ENCODE results near the gene TWF2.
A peak's percentile ranks its signal among the peaks of the same experiment; 100 is the strongest.

Gene TWF2

DNA sequence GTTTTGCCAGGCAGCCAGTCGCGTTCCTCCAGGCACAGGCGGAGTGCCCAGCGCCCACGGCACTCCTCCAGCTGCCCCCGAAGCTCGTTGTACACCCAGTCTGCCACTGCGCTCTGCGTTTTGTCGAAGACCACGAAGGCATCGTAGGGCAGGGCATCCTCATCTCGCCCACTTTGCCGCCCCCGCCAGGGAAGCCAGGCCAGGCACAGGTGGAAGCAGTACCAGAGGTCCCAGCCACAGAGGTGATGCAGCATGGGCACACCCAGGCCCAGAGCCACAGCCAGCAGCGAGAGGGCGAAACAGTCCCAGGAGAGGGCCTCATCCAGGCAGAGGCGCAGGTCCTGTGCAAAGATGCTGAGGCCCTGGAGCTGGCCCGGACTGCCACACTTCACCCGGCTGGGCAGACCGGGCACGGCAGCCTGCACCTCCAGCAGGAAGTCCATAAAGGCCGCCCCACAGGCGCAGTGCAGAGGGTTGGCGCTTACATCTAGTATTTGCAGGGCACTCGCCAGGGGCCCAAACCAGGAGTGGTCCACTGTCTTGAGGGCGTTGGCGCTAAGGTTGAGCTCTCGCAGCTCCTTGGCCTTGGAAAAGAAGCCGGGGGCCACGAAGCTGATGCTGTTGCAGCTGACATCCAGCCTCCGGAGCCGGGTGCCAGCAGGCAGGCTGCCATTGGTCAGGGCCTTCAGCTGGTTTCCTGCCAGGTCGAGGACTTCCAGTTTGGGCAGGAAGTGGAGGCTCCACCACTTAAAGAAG lies 17.2 kb downstream of the TWF2 start:
- DNase-seq: no peak

DNA sequence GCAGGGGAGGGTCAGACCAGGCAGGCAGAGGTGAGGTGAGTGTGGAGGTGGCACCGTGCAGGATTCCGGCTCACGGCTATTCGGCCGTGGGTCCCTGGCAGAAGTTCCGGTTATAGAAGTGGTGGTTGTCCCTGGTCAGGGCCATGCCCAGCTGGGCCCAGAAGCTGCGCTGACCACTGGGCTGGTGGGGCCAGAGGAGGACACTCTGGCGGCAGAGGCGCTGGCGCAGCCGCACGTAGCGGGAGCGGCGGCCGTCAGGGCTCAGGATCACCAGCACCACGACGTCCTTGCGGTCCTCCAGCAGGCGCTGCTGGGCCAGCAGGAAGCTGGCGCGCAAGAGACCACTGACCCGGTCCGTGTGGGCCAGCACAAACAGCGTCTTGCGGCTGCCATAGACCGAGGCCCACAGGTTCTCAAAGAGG lies 17.8 kb downstream of the TWF2 start:
- DNase-seq: no peak

DNA sequence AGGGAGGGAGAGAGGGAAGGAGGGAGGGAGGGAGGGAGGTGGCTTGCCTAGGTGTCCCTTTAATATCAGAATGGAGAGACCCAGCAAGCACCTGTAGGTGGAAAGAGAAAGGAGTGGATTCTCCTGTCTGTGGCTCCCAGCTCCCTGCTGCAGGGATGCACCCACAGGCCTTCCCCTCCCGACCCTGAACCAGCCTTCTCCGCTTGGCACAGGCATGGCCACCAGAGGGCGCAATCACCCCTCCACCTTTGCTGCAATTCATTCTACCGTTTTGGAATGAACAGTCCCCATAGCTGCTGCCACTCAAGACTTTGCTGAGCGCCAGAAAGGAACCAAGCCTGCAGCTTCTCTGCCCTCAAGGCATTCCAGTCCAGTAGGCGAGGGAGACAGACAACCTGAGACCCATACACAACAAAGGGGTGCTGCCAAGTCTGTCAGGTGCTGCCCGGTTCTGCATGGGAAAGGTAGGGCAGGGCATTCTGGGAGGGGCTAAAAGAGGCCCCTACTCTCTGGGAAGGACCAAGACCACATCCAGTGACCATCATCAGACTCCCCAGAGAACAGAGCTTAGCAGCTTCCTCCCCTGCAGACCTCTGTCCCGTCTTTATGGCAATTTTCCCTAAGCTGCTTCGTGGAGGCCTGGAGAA lies 18.5 kb downstream of the TWF2 start:
- DNase-seq: peak; percentile 67

DNA sequence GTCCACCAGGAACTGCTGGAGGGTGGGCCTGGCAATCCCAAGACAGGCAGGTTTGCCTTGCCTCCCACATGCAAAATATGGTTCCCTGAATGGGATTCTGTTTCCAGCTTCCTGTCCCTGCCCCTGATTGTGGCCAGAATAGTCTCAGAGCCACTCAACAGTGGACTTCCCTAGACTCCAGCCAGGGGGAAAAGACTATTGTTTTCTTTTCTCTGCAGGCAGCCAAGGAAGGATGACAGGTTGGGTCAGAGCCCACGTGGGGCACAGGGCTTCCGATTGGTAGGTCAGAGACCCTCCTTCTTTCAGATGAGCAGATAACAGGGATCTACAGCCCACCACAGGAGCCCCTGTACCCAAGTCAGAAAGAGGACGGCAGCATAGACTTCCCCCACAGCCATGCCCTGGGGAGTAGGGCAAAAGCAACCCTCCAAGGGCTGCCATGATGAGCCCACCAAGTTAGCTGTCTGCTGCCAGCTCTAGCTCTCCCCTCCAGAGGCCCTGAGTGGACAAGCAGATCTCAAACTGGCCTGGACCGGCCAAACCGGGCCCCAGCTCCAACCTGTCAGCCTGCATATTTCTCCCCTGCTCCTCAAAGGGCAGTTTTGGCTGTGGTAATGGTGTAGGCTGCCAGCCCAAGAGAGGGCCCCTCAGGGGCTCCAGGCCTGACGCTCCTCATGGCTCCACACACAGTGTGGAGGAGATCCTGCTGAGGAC lies 19.9 kb downstream of the TWF2 start:
- no peak for DNase-seq

DNA sequence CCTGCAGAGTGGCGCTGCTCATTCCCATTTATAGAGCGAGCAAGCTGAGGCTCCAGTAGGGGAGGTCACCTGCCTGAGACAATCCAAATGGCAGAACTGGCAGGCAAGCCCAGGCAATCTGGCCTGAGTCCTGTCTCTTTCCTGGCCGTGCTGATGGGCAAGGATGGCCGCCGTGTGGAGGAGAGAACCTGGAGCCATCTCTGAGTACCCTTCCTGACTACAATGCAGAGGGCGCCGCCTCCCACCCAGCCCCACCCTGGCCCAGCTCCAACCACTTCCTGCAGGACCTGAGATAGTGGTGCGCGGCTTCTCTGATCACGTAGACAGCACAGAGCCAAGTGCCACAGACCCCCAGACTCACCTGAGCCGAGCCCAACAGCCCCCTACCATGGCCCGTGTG lies 20.5 kb downstream of the TWF2 start:
- DNase-seq: no peak

DNA sequence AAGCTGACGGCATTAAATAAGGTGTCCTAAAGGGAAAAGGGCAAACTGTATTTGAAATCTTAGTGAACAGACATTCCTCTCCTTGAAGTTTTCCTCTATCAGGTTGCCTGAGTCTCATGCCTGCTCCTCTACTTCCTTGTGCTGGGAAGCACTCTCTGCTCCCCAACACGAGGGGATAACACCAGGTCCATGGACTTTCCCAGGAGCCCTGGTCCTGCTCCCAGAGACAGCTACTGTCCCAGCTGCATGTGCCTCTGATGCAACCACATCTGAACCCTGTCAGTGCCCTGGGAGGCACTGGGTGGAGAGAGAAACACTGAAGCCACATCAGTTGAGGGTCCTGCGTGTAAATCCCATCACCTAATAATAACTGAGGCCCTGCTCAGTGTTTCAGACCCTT lies 20.9 kb downstream of the TWF2 start:
- no peak for DNase-seq

DNA sequence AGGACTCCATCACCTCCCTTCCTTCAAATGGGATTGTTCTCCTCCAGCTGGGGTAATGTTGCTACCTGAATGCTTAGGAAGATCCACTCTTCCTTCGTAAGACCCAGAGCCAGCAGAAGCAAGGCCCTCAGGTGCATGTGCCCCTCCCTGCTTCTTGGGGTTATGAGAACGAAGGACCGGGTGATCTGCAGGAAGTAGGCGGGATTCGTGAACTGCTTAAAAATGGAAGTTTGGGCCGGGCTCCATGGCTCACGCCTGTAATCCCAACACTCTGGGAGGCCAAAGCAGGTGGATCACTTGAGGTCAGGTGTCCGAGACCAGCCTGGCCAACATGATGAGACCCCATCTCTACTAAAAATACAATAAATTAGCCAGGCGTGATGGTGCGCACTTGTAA lies 21.6 kb downstream of the TWF2 start:
- DNase-seq: no peak

DNA sequence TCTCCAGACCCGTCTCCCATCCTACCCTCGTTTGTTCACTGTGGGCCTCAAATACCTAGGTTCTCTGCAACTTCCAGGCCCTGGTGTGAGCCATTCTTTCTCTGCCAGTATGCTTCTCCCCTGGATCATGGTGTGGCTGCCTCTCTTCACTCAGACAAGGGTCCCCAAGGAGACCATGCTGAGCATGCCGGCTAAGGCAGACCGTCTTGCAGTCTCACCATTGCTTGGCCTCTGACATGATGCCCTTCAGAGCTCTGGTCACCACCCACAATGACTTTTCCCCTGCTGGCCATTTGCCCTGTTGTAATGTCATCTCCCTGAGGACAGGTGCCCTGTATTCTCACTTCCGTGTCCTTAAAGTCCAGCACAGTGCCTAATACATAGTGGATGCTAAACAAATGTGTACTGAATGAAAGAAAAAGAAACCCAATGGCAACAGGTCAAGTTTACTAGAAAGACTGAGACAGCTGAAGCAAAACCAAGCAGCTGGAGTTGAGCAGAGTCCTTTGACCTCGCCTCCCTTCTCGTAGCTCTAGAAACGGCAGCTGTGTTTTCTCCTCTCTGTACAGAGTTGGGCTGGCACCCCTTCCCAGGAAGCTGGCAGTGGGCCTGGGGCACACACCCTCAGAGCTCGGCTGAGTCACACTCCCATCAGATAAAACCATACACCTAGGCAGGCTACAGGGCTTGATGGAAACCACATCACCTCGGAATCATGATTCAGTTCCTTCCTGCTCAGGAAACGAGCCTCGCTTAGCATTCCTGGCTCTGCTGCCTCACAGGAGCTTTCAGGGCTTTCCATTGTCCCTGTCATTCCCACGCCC lies 22.2 kb downstream of the TWF2 start:
- DNase-seq: peak; percentile 31

DNA sequence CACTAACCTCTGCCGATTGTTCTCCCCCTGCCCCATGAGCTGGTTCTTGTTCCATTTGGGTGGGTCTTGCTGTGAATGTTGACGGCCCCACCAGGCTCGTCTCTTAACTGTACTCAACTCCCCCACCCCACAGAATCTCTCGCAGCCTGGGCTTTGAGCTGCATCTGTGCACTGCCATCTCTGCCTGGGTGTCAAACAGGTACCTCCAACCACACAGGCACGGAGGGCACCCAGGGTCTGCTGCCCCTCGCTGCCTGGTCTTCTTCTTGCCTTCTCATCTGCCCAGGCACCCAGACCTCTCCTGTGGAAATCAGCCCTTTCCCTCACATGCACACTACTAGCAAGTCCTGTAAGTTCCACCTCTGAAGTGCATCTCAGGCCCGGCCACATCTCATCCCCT lies 23.6 kb downstream of the TWF2 start:
- DNase-seq: no peak

DNA sequence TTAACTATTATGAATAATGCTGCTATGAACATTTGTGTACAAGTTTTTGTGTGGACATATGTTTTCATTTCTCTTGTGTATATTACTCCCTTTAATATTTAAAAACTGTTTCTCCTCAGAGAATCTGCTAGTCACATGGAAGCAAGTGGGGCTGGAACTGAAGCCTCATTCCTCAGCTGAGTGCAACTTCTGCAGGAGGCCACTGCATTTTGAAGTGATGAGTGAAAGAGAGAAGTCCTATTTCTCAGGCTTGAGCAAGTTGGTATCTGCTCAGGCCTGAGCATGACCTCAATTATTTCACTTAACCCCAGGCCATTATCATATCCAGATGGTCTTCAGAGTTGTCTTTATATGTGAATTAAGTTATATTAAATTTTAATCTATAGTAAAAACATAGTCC lies 25.1 kb downstream of the TWF2 start:
- no peak for DNase-seq

DNA sequence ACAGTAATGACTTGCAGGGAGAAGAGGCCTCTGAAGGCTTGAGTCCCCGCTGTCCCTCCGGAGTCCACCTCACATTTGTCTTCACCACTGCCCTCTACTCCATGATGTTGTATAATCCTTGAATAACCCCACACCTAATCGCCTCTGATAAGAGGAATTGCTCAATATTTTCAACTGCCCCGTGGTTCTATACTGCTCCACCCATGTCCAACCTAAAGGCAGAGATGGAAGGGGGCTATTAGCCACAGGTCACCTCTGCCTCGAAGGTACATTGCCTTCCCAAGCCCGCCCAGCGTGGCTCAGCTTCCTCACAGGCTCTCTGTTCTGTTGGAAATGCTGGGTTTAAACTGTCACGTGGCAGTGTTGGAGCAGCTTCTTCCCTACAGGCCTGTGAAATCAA lies 26.0 kb downstream of the TWF2 start:
- DNase-seq: no peak

DNA sequence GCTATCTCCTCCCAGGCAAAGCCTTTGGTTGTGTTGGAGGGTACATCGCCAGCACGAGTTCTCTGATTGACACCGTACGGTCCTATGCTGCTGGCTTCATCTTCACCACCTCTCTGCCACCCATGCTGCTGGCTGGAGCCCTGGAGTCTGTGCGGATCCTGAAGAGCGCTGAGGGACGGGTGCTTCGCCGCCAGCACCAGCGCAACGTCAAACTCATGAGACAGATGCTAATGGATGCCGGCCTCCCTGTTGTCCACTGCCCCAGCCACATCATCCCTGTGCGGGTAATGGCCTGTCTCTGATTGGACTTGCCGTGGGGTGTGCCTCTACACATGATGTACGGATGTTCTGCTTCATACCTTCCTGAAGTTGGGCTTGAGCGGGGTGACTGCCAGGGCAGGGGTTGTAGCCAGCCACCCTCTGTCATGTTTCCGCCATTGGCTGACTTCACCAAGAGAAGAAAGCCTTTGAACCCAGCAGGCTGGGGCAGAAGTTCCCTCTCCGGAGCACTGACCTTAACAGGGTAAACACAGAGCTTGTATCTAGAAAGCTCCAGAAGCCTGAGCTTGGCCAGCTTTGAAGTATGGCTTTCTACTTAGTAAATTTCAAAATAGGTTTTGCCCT lies 27.6 kb downstream of the TWF2 start:
- no peak for DNase-seq

DNA sequence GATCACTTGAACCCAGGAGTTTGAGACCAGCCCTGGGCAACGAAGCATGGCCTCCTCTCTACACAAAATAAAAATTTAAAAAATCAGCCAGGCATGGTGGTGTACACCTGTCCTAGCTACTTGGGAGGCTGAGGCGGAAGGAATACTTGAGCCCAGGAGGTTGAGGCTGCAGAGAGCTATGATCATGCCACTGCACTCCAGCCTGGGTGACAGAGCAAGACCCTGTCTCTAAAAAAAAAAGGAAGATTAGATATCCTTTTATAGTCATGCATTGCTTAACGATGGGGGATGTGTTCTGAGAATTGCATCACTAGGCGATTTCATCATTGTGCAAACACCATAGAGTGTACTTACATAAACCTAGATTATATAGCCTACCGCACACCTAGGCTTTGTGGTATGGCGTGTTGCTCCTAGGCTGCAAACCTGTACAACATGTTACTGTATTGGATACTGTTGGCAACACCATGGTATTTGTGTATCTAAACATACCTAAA lies 28.4 kb downstream of the TWF2 start:
- no peak for DNase-seq

DNA sequence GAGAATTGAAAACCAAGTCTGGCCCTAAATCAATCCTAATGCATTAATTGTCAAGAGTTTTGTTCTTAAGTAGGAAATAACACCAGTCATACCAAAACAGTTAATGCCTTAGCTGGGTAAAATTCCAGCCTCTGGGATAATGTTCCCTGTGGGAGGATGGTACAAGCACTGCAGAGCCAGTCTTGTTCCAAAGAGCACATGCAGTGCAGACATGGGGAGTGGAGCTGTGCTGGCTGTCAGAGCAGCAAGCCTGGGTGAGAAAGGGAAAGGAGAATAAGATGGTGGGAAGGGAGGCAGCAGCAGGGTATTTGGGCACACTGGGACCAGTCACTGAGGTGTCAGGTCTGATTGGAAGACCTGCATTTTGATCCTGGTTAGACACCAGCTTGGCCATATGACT lies 28.9 kb downstream of the TWF2 start:
- DNase-seq: no peak

DNA sequence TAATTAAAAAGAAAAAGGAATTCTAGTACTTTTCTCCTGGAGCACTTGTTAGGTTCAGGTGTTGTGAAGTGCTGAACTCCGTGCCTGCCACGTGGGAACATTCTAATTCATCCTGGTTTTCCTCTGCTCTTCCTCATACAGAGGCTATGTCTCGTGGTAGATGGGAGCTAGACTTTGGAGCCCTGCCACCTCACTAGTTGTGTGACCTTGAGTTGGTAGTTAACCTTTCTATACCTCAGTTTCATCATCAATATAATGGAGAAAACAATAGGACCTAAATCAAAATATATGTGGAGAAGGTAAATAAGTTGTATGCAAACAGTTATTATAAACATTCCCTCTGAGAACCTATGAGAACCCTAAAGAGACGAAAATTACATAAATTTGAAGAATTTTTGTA lies 30.4 kb downstream of the TWF2 start:
- no peak for DNase-seq

DNA sequence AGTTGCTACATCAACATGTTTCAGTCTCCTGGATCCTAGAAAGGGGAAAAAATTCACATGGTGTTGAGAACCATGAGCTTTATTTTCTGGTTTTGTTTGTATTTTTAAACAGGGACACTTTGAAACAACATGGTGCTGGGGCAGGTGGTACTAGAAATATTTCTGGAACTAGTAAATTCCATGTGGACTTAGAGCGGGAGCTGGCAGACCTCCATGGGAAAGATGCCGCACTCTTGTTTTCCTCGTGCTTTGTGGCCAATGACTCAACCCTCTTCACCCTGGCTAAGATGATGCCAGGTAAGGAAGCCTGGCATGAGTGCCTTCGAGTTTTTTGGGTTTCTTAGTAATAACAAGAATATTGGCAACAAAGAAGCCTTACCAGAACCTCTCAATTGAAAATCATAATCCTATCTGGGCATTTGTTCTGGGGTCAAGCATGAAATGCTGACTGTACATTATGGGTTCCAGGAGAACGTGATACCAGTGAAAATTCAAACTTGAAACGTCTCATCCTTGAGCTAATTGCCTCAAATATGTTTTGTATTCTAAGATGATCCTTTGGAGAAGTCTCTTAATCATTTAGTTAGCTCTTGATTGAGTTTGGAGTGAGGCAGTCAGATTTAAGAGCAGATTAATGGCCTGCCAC lies 33.1 kb downstream of the TWF2 start:
- DNase-seq: no peak

DNA sequence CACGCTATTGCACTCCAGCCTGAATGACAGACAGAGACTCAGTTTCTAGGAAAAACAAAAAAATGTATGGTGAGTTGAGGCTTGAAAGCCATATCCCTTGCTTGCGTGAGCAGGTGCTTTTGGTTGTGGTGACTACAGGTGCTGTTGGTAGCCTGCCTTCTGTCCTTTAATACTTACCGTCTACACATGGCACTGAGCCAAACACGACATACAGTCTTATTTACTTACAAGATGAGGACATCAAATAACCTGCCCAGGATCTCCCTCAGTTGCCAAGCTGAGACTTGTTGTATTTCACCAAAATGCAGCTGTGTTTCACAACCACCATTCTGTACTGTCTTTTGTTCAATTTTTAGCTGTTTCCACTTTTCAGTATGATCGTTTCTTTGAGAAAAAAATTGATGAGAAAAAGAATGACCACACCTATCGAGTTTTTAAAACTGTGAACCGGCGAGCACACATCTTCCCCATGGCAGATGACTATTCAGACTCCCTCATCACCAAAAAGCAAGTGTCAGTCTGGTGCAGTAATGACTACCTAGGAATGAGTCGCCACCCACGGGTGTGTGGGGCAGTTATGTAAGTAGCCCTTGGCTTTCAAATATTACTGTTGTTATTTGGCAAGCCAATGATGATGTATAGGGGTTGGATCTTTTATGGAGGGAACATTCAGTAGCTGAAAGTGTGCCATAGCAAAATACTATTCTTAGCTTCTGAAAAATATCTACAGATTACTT lies 34.5 kb downstream of the TWF2 start:
- DNase-seq: no peak

DNA sequence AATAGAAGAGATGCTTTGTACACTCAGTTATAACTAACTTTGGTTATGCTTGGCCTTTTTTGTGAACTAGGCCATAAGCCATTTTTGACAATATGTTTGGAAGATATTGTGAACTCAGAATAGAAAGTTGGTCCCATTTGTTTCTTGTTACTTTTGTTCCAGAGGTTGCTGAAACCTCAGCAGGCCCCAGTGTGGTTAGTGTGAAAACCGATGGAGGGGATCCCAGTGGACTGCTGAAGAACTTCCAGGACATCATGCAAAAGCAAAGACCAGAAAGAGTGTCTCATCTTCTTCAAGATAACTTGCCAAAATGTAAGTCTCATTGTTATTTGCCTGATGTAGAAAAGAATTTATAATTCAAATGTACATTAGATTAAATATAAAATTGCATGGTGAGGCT lies 35.3 kb downstream of the TWF2 start:
- DNase-seq: no peak

DNA sequence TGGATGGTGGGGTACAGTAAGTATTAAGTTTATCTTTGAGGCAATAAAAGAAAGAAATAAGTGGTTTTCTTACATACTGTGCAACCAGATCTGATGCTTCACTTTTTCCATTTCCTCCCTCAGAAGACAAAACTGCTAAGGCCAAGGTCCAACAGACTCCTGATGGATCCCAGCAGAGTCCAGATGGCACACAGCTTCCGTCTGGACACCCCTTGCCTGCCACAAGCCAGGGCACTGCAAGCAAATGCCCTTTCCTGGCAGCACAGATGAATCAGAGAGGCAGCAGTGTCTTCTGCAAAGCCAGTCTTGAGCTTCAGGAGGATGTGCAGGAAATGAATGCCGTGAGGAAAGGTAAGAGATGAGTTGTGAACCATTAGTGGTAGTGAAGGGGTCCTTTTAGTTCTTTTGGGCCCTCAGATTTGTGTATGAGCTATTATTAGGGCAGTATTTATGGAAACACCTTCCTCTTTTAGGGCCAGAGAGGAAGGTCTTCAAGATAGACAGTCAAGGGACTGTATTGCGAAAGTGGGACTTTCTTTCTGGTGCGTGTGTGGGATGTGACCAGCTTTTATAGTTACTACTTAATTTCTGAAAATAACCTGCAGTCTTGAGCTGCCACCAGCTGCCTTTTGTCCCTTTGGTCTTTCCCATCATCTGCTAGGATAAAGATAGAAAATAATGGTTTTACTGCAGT lies 36.4 kb downstream of the TWF2 start:
- no peak for DNase-seq

DNA sequence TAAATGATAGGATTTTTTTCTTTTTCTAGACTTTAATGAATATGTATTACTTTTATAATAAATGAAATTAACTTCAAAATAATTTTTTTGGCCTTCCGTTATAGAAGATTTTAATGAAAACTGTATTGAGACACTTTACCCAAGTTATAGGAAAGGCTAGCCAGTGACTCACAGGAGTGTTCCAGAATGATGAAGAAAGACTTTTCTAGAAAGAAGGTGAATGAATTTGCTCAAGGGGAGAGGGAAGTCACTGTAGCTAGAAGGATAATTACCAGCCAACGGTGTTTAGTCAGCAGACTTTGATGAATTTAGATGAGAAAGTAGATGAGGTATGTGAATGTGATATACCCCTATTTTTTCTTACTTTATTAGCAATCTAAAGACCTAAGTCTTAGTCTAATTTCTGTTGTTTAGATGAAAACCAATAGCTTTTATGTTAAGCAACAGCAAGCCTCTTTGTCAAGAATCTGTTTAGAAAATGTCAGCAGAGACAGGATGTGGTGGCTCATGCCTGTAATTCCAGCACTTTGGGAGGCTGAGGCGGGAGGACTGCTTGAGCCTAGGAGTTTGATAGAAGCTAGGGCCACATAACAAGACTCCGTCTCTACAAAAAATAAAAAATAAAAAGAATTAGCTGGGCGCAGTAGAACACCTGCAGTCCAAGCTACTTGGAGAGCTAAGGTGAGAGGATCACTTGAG lies 37.8 kb downstream of the TWF2 start:
- no peak for DNase-seq

Data from fibroblast of skin of back (primary cell).